C4-2B (cell line): Measurements from ENCODE around the gene LIMCH1.

Experiments
- CTCF ChIP-seq: fragments of 450-650 bp; conservative IDR thresholded peaks from 2 replicates; pipeline ENCODE4 v1.5.1; 2017; ENCODE audit warnings: mild to moderate bottlenecking
- ZFX ChIP-seq: fragments of 450-650 bp; IDR thresholded peaks from 2 replicates; pipeline ENCODE4 v1.6.1; 2017

DNA sequence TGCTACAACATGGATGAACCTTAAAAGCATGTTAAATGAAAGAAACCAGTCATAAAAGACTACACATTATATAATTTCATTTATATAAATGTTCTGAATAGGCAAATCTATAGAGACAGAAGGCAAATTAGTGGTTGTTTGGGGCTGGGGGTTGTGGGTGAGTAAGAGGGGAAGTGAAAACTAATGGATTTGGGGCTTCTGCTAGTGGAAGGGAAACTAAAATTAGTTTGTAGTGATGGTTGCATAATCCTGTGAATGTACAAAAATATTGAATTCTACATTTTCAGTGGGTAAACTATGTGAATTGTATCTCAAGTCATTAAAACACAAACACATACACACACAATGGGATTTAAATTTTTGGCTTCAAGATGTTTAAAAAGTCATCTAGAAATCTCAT is 25.4 kb upstream of the LIMCH1 start:
- TF ChIP-seq CTCF (no peak), ZFX (no peak)
